Measurements from ENCODE around the gene TMEM52.

DNA sequence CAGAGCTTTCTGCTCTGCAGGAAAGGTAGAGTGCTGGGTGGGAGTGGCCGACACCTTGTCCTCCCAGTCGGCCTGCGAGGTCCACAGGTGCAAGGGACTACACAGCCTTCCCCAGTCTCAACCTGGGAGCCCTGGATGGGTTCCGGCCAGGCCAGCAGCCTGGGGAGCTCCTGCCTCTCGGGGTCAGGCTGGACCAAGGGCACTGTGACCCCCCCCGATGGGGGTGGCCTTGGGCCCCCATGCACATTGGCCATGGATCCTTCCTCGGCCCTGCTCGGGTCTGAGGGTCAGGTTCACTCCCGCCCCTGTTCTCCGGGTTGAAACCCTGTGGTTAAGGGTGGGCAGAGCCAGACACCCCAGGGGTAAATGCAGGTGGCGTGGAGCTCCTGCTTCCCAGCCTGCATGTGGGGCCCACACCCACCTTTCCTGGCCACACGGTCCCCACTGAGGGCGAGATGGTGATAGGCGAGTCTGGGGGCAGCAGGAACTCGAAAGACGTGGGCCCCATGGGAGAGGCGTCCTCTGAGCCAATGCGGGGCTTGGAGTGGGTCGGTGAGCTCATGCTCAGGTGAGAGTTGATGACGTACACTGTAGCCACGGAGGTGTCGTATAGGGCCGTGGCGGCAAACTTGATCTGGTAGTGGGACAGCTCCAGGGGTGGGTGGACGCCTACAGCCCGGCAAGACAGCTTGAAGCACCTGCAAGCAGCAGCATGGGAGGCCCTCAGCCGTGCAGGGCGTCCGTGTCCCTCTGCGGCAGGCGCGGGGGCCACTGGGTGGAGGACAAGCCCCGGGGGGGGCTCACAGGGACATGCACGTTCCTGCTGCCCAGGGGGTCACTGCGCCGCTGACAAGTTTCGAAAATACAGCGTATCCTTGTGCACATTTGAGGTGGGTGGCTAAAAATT lies 10.8 kb upstream of the TMEM52 start:
- TF ChIP-seq, protein P1, sequence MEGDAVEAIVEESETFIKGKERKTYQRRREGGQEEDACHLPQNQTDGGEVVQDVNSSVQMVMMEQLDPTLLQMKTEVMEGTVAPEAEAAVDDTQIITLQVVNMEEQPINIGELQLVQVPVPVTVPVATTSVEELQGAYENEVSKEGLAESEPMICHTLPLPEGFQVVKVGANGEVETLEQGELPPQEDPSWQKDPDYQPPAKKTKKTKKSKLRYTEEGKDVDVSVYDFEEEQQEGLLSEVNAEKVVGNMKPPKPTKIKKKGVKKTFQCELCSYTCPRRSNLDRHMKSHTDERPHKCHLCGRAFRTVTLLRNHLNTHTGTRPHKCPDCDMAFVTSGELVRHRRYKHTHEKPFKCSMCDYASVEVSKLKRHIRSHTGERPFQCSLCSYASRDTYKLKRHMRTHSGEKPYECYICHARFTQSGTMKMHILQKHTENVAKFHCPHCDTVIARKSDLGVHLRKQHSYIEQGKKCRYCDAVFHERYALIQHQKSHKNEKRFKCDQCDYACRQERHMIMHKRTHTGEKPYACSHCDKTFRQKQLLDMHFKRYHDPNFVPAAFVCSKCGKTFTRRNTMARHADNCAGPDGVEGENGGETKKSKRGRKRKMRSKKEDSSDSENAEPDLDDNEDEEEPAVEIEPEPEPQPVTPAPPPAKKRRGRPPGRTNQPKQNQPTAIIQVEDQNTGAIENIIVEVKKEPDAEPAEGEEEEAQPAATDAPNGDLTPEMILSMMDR (IDR thresholded peaks at IDR 0.05; ENCODE audit: borderline replicate concordance, extremely low read depth, low read length, poor library complexity, severe bottlenecking) = no peak
- TF ChIP-seq EZH2 (IDR thresholded peaks at IDR 0.05; ENCODE audit: borderline replicate concordance, low read depth, low read length, severe bottlenecking) = no peak

Data from DND-41 (cell line).